IMR-90 (cell line): Measurements from ENCODE around the gene SLC23A3. TPM values are rescaled to one million over a fixed set of nuclear protein-coding genes. Genes with fewer than 3 reads are reported as not detected.

ENCODE experiments used
- ATAC-seq: fragments of 200-7000 bp; cut with Tn5 transposase; 2 replicates; pipeline ENCODE4 v1.9.1; 2020; ENCODE audit warnings: low read depth, mild to moderate bottlenecking, moderate library complexity
- BruUV-seq: library from RNA; stranded (reverse); fragments of 400-500 nt; replicated peaks from 2 replicates; lab custom pipeline; 2021; lab: Mats Ljungman, UMichigan
- CTCF ChIA-PET: fragments of 300-600 bp; formaldehyde crosslinking; extraction: SDS; loops from one replicate; lab custom pipeline; 2021; ENCODE audit warnings: antibody characterized with exemption; lab: Yijun Ruan, JAX
- POLR2A ChIA-PET: fragments of 300-600 bp; sonication (Branson Sonifier 250); formaldehyde crosslinking; loops from one replicate; lab custom pipeline; 2022; ENCODE audit warnings: antibody characterized with exemption; ENCODE audit not compliant: unreplicated experiment; lab: Charles Lee
- DNase-seq: peaks from one replicate; pipeline ENCODE4 v3.0.0; 2013
- H2AFZ ChIP-seq: replicated peaks from 2 replicates; pipeline ENCODE3; 2013; ENCODE audit warnings: low read length, mild to moderate bottlenecking; ENCODE audit not compliant: poor library complexity
- H2AK5ac ChIP-seq: 2 replicates; pipeline ENCODE4 v1.6.1; 2013; ENCODE audit warnings: low read depth, low read length, inconsistent platforms
- H2AK9ac ChIP-seq: replicated peaks from 2 replicates; pipeline ENCODE3; 2013; ENCODE audit warnings: mild to moderate bottlenecking, low read depth, low read length, moderate library complexity; ENCODE audit not compliant: poor library complexity
- H2BK120ac ChIP-seq: 2 replicates; pipeline ENCODE4 v1.6.1; 2013; ENCODE audit warnings: low read depth, low read length, inconsistent platforms
- H2BK15ac ChIP-seq: 3 replicates; pipeline ENCODE4 v1.6.1; 2013; ENCODE audit warnings: low read depth, low read length, inconsistent platforms
- H2BK20ac ChIP-seq: 2 replicates; pipeline ENCODE4 v1.6.1; 2013; ENCODE audit warnings: low read depth, mild to moderate bottlenecking, inconsistent platforms, low read length, moderate library complexity
- H2BK5ac ChIP-seq: 2 replicates; pipeline ENCODE4 v1.6.1; 2013; ENCODE audit warnings: mild to moderate bottlenecking, low read depth, low read length, inconsistent platforms; ENCODE audit not compliant: poor library complexity, severe bottlenecking
- H3K14ac ChIP-seq: replicated peaks from 2 replicates; pipeline ENCODE4 v1.6.1; 2013; ENCODE audit warnings: low read depth, low read length, inconsistent platforms
- H3K18ac ChIP-seq: 2 replicates; pipeline ENCODE4 v1.6.1; 2013; ENCODE audit warnings: low read depth, low read length, control low read depth
- H3K23ac ChIP-seq: 2 replicates; pipeline ENCODE4 v1.6.1; 2013; ENCODE audit warnings: low read depth, low read length, inconsistent platforms
- H3K27ac ChIP-seq: 2 replicates; pipeline ENCODE4 v1.5.1; 2013; ENCODE audit warnings: mild to moderate bottlenecking, control low read depth, low read length; ENCODE audit not compliant: insufficient read depth
- H3K27me3 ChIP-seq: 2 replicates; pipeline ENCODE4 v1.6.1; 2013; ENCODE audit warnings: low read length; ENCODE audit not compliant: control insufficient read depth, insufficient read depth
- H3K36me3 ChIP-seq: 2 replicates; pipeline ENCODE4 v1.6.1; 2013; ENCODE audit warnings: low read length, mixed read lengths; ENCODE audit not compliant: control insufficient read depth, insufficient read depth
- H3K4ac ChIP-seq: 2 replicates; pipeline ENCODE4 v1.6.1; 2013; ENCODE audit warnings: low read depth, low read length, inconsistent platforms
- H3K4me1 ChIP-seq: 2 replicates; pipeline ENCODE4 v1.6.1; 2013; ENCODE audit warnings: low read length, mixed read lengths; ENCODE audit not compliant: control insufficient read depth, insufficient read depth
- H3K4me2 ChIP-seq: 2 replicates; pipeline ENCODE4 v1.6.1; 2013; ENCODE audit warnings: low read depth, mild to moderate bottlenecking, control low read depth, low read length, moderate library complexity
- H3K4me3 ChIP-seq: 2 replicates; pipeline ENCODE4 v1.5.1; 2013; ENCODE audit warnings: low read depth, mild to moderate bottlenecking, control low read depth, low read length, moderate library complexity; ENCODE audit not compliant: insufficient read depth
- H3K56ac ChIP-seq: 2 replicates; pipeline ENCODE4 v1.6.1; 2013; ENCODE audit warnings: low read length, inconsistent platforms; ENCODE audit not compliant: insufficient read depth; ENCODE audit errors: extremely low read depth
- H3K79me1 ChIP-seq, 2 experiments: 2 replicates each; pipeline ENCODE4 v1.6.1; 2013; ENCODE audit warnings: low read length in 2 of 2, inconsistent platforms in 1 of 2, low read depth in 1 of 2
- H3K9ac ChIP-seq: 2 replicates; pipeline ENCODE4 v1.6.1; 2013; ENCODE audit warnings: low read depth, low read length, control low read depth
- H3K9me1 ChIP-seq: 2 replicates; pipeline ENCODE4 v1.6.1; 2013; ENCODE audit warnings: low read length, inconsistent platforms; ENCODE audit not compliant: insufficient read depth
- H3K9me3 ChIP-seq: 2 replicates; pipeline ENCODE4 v1.6.1; 2013; ENCODE audit warnings: low read length; ENCODE audit not compliant: control insufficient read depth, insufficient read depth
- H4K20me1 ChIP-seq: 2 replicates; pipeline ENCODE4 v1.6.1; 2013; ENCODE audit warnings: low read length, inconsistent platforms; ENCODE audit not compliant: insufficient read depth
- H4K5ac ChIP-seq: 2 replicates; pipeline ENCODE4 v1.6.1; 2013; ENCODE audit warnings: mild to moderate bottlenecking, low read depth, low read length, control low read depth
- H4K8ac ChIP-seq, 2 experiments: 2 replicates each; pipeline ENCODE4 v1.6.1; 2013; ENCODE audit warnings: low read depth in 2 of 2, low read length in 2 of 2, control low read depth in 1 of 2, inconsistent platforms in 1 of 2
- H4K91ac ChIP-seq: 2 replicates; pipeline ENCODE4 v1.6.1; 2013; ENCODE audit warnings: low read depth, low read length, inconsistent platforms; ENCODE audit not compliant: insufficient read depth
- CEBPB ChIP-seq: IDR thresholded peaks from 2 replicates; pipeline ENCODE4 v1.6.1; 2012; ENCODE audit warnings: low read depth, low read length, improper control_type of control experiment
- CHD1 ChIP-seq: IDR thresholded peaks from 2 replicates; pipeline ENCODE4 v1.6.1; 2012; ENCODE audit warnings: low read depth, low read length, improper control_type of control experiment
- CTCF ChIP-seq: conservative IDR thresholded peaks from 2 replicates; pipeline ENCODE4 v1.5.1; 2012; ENCODE audit warnings: mild to moderate bottlenecking, low read depth, low read length, improper control_type of control experiment
- MAZ ChIP-seq: IDR thresholded peaks from 2 replicates; pipeline ENCODE4 v1.6.1; 2012; ENCODE audit warnings: low read depth, mild to moderate bottlenecking, low read length, improper control_type of control experiment, moderate library complexity, borderline replicate concordance
- MXI1 ChIP-seq: IDR thresholded peaks from 2 replicates; pipeline ENCODE4 v1.6.1; 2012; ENCODE audit warnings: low read depth, mild to moderate bottlenecking, low read length, moderate library complexity, borderline replicate concordance
- POLR2A ChIP-seq: IDR thresholded peaks from 2 replicates; pipeline ENCODE4 v1.6.1; 2012; ENCODE audit warnings: mild to moderate bottlenecking, low read depth, low read length
- RAD21 ChIP-seq: IDR thresholded peaks from 2 replicates; pipeline ENCODE4 v1.6.1; 2012; ENCODE audit warnings: low read length, improper control_type of control experiment
- RFX5 ChIP-seq: IDR thresholded peaks from 2 replicates; pipeline ENCODE4 v1.8.0; 2012; ENCODE audit warnings: low read depth, mild to moderate bottlenecking, low read length, moderate library complexity
- USF2 ChIP-seq: fragments of 150-350 bp; IDR thresholded peaks from 2 replicates; pipeline ENCODE4 v1.6.1; 2017; ENCODE audit warnings: mild to moderate bottlenecking, antibody characterized with exemption, low read length, low read depth
- WGBS, 2 experiments: methylation state at CpG; one replicate each; pipeline versions ENCODE4 v1.1.5 to v1.1.7; 2013; ENCODE audit warnings: missing lambda C conversion rate in 2 of 2; ENCODE audit not compliant: insufficient read length in 1 of 2; ENCODE audit errors: extremely low coverage in 2 of 2; 5-methylcytosine and 5-hydroxymethylcytosine counted together
- dilution Hi-C: fragments of 300-500 bp; cut with HindIII; formaldehyde crosslinking; loops from one replicate; pipeline ENCODE4 v1.14.3; 2018; ENCODE audit warnings: low sequenced_read_pairs; ENCODE audit not compliant: unreplicated experiment
- in situ Hi-C: fragments of 300-500 bp; cut with MboI; formaldehyde crosslinking; loops from 3 replicates; pipeline ENCODE4 v1.14.3; 2019; ENCODE audit warnings: low sequenced_read_pairs, inconsistent platforms, mixed read lengths
- intact Hi-C: fragments of 100-400 bp; cut with micrococcal nuclease; formaldehyde crosslinking; loops from 2 replicates; pipeline ENCODE4 v1.10.0; 2022
- polyA plus RNA-seq, 3 experiments: library from polyadenylated mRNA; depleted of rRNA; stranded (reverse); fragments of >200 nt; gene quantifications; 2 replicates each; pipeline ENCODE4 v1.2.3, GENCODE V29; 2012; ENCODE audit warnings: low replicate concordance in 1 of 3
- total RNA-seq: library from RNA; depleted of rRNA; stranded (reverse); fragments of >200 nt; gene quantifications from 2 replicates; pipeline ENCODE4 v1.2.3, GENCODE V29; 2012

The SLC23A3 gene
- total and polyA plus RNA-seq, 2 of the 4 experiments (the other 2 are of a cell fraction) = 0.18 to 0.65 TPM

- ATAC-seq = no peak
- no peak overlapping the region for H3K4ac ChIP-seq
- no peak overlapping the region for H2AFZ ChIP-seq
- no peak overlapping the region for H2BK20ac ChIP-seq
- 0 out of 2 replicates have a peak, but pooled peaks cover 4% of the 10 kb centered on the region for H3K9me1 ChIP-seq
- no CpG with 5 or more reads among the region's 5 CpGs for WGBS, 2 experiments
- H2BK15ac ChIP-seq = no peak overlapping the region
- no peak overlapping the region for H3K4me2 ChIP-seq
- in situ Hi-C loops (no loop called here), intact Hi-C loops (no loop called here), dilution Hi-C loops (no loop called here)
- H3K14ac ChIP-seq = no peak overlapping the region
- H2AK9ac ChIP-seq = peak overlapping the region; percentile 52
- H3K79me1 ChIP-seq = no peaks in the 10 kb centered on the region
- H3K27ac ChIP-seq = no peak overlapping the region
- BruUV-seq = no TSS peak
- no peak overlapping the region for H4K8ac ChIP-seq
- no peaks in the 10 kb centered on the region for H3K27me3 ChIP-seq
- no peaks in the 10 kb centered on the region for H3K9me3 ChIP-seq
- no peak overlapping the region for H4K5ac ChIP-seq
- no peak overlapping the region for H2BK5ac ChIP-seq
- no peak overlapping the region for H3K9ac ChIP-seq
- no peak for TF ChIP-seq MAZ
- TF ChIP-seq CEBPB = no peak
- no peak for TF ChIP-seq USF2
- no peak for TF ChIP-seq RFX5
- no peak for TF ChIP-seq CHD1
- no peak for TF ChIP-seq CTCF
- TF ChIP-seq RAD21 = no peak
- no peak for TF ChIP-seq MXI1
- no peak for TF ChIP-seq POLR2A
- H2BK120ac ChIP-seq = no peak overlapping the region
- no peak overlapping the region for H3K4me3 ChIP-seq
- peaks cover 7% of the 10 kb centered on the region; the same call in 1 of the 2 replicates for H3K36me3 ChIP-seq
- H4K20me1 ChIP-seq = peaks cover 7% of the 10 kb centered on the region; the same call in 1 of the 2 replicates
- peaks cover 3% of the 10 kb centered on the region; the same call in 1 of the 2 replicates for H3K4me1 ChIP-seq
- H4K91ac ChIP-seq = no peak overlapping the region
- DNase-seq = no peak
- no peak overlapping the region for H3K56ac ChIP-seq
- CTCF ChIA-PET = no interaction called here
- POLR2A ChIA-PET = no interaction called here
- no peak overlapping the region for H3K23ac ChIP-seq
- H3K18ac ChIP-seq = no peak overlapping the region
- H2AK5ac ChIP-seq = no peak overlapping the region
These were observed 1.8 kb downstream of the SLC23A3 start for GRCh38 chr2:219167997-219168396.
